Measurements from ENCODE around the gene FOXP2.
A peak's percentile ranks its signal among the peaks of the same experiment; 100 is the strongest.

The FOXP2 gene

DNA sequence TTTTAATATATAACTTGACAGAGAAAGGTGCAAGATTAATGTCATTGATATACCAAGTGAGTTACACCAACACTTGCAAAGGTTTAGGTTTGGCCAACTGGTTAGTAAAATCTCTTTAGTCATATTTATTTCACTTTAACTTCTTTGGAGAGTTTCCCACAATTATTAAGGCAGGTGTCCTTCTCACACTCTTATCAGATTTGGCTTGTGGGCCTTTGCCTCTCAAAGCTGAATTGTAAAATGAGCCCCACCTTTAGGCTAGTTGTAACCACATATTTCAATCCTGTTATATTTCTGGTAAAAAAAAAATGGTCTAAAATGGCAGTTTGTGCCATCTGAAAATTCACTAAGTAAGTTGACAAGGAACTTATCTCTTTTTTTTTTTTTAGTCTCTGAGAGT, 26.6 kb upstream of the FOXP2 start:
- no peak for DNase-seq (ENCODE audit: low spot score)
- no peak overlapping the region for H3K4me3 ChIP-seq
- no peak overlapping the region for H3K27ac ChIP-seq
- TF ChIP-seq, protein P1, sequence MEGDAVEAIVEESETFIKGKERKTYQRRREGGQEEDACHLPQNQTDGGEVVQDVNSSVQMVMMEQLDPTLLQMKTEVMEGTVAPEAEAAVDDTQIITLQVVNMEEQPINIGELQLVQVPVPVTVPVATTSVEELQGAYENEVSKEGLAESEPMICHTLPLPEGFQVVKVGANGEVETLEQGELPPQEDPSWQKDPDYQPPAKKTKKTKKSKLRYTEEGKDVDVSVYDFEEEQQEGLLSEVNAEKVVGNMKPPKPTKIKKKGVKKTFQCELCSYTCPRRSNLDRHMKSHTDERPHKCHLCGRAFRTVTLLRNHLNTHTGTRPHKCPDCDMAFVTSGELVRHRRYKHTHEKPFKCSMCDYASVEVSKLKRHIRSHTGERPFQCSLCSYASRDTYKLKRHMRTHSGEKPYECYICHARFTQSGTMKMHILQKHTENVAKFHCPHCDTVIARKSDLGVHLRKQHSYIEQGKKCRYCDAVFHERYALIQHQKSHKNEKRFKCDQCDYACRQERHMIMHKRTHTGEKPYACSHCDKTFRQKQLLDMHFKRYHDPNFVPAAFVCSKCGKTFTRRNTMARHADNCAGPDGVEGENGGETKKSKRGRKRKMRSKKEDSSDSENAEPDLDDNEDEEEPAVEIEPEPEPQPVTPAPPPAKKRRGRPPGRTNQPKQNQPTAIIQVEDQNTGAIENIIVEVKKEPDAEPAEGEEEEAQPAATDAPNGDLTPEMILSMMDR (IDR thresholded peaks at IDR 0.05): no peak

- DNase-seq (ENCODE audit: low spot score): no peak
- TF ChIP-seq, protein P1 (IDR thresholded peaks at IDR 0.05): no peak
- Histone ChIP-seq H3K27ac (no peak overlapping the region), H3K4me3 (no peak overlapping the region)
Measured at GRCh38 chr7:114392686-114393085, 21.9 kb upstream of the FOXP2 start.

- no peak overlapping the region for H3K4me3 ChIP-seq
- TF ChIP-seq, protein P1 (IDR thresholded peaks at IDR 0.05): no peak
- no peak overlapping the region for H3K27ac ChIP-seq
- no peak for DNase-seq (ENCODE audit: low spot score)
Measured at GRCh38 chr7:114402876-114403635, 11.6 kb upstream of the FOXP2 start.

- TF ChIP-seq, protein P1 (IDR thresholded peaks at IDR 0.05): no peak
- no peak overlapping the region for H3K27ac ChIP-seq
- H3K4me3 ChIP-seq: no peak overlapping the region
- DNase-seq (ENCODE audit: low spot score): no peak
Measured at GRCh38 chr7:114405427-114405826, 9.2 kb upstream of the FOXP2 start.

DNA sequence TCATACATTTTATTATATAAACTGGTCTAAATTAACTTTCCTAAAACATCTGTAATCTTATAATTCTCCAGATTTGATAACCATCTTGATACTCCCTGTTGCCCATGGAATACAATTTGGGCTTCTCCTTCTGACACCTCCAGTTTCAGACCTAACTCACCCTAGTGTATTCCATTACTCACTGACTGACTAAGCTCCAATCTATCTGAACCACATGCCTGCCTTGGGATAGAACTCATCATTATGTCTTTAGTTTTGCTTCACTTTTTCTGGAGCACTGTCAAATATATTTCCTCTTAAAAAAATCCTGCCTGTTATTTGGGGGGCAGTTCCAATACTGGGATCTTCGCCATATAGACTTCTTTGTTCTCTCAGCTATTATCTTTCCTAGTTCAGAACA, 4.9 kb upstream of the FOXP2 start:
- TF ChIP-seq, protein P1 (IDR thresholded peaks at IDR 0.05): no peak
- DNase-seq (ENCODE audit: low spot score): no peak
- no peak overlapping the region for H3K27ac ChIP-seq

DNA sequence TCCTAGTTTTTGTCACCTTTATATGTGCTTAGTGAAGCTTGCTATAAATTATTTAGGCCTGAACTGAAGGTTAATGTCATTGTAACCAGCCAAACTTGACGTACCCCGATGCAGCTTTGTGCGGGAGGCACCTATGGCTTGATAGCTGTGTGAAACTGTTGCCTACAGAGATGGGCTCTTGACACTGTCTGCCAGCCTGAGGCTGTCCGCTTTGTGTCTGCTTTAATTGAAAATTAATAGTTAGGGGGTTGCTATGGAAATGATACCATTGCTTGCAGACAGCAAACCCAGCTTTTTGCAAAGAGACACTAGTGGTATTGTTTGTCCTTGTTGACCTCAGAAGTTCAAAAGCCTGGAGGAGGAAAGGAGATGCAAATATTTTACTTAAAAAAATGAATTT, 2.1 kb upstream of the FOXP2 start:
- peak overlapping the region in 1 of 2 donors; percentile 2 for H3K27ac ChIP-seq
- H3K4me3 ChIP-seq: no peak overlapping the region

More for the DNA sequence above, 4.9 kb upstream of the FOXP2 start:
- no peak overlapping the region for H3K4me3 ChIP-seq

More for the DNA sequence above, 2.1 kb upstream of the FOXP2 start:
- DNase-seq (ENCODE audit: low spot score): no peak
- TF ChIP-seq, protein P1 (IDR thresholded peaks at IDR 0.05): no peak
